ENCODE measurements around the gene MAP2K6.

DNA sequence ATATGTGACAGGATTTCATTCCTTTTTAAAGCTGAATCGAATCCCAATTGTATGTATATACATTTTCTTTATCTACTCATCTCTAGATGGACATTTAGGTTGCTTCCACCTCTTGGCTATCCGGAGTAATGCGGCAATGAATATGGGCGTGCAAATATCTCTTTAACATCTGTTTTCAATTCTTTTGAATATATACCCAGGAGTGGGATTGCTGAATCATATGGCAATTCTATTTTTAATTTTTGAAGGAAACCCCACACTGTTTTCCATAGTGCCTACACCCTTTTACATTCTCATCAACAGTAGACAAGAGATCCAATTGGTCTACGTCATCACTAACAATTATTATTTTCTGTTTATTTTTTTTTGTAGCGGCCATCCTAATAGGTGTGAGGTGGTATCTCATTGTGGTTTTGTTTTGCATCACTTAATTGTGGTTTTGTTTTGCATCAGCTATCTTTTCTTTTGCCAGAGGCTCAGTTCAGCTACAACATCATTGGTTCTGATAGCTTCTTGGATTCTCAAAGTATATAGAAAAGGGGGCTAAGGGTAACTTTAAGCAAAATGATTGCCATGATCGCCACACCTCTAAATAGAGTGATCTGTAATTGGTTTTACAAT, 25.6 kb upstream of the MAP2K6 start:
- TF ChIP-seq, protein P1, sequence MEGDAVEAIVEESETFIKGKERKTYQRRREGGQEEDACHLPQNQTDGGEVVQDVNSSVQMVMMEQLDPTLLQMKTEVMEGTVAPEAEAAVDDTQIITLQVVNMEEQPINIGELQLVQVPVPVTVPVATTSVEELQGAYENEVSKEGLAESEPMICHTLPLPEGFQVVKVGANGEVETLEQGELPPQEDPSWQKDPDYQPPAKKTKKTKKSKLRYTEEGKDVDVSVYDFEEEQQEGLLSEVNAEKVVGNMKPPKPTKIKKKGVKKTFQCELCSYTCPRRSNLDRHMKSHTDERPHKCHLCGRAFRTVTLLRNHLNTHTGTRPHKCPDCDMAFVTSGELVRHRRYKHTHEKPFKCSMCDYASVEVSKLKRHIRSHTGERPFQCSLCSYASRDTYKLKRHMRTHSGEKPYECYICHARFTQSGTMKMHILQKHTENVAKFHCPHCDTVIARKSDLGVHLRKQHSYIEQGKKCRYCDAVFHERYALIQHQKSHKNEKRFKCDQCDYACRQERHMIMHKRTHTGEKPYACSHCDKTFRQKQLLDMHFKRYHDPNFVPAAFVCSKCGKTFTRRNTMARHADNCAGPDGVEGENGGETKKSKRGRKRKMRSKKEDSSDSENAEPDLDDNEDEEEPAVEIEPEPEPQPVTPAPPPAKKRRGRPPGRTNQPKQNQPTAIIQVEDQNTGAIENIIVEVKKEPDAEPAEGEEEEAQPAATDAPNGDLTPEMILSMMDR (IDR thresholded peaks at IDR 0.05): no peak
- TF ChIP-seq POLR2A (IDR thresholded peaks at IDR 0.05): no peak
